Endothelial cell of umbilical vein (primary cell): ENCODE data around the gene ADAM19.

Experiments
- CTCF ChIP-seq, 2 donors: IDR thresholded peaks; 1 replicate in 1 of 2; 2 replicates in 1 of 2; pipeline ENCODE4 v1.5.1; 2011; ENCODE audit warnings: low read length in 2 of 2, mild to moderate bottlenecking in 2 of 2, moderate library complexity in 2 of 2, control low read depth in 1 of 2, inconsistent platforms in 1 of 2, low read depth in 1 of 2; ENCODE audit not compliant: insufficient read depth in 1 of 2; ENCODE audit errors: extremely low read depth in 1 of 2
- EZH2 ChIP-seq: IDR thresholded peaks from 2 replicates; pipeline ENCODE4 v1.6.1; 2012; ENCODE audit warnings: borderline replicate concordance, low read depth, mild to moderate bottlenecking, moderate library complexity, low read length, inconsistent platforms; ENCODE audit not compliant: severe bottlenecking
- FOS ChIP-seq: IDR thresholded peaks from 2 replicates; pipeline ENCODE4 v1.6.1; 2011; ENCODE audit warnings: mild to moderate bottlenecking, low read length, moderate library complexity, borderline replicate concordance; ENCODE audit not compliant: insufficient read depth
- MAX ChIP-seq: IDR thresholded peaks from 2 replicates; pipeline ENCODE4 v1.6.1; 2011; ENCODE audit not compliant: insufficient read depth, insufficient read length
- POLR2A ChIP-seq: IDR thresholded peaks from 2 replicates; pipeline ENCODE4 v1.6.1; 2012; ENCODE audit warnings: low read depth, mild to moderate bottlenecking, control low read depth, low read length

- TF ChIP-seq EZH2 (no peak), CTCF (IDR thresholded peaks at IDR 0.05; ENCODE audit: extremely low read depth in 1 of 2, insufficient read depth in 1 of 2, low read depth in 1 of 2, low read length in 2 of 2) (no peak), MAX (no peak), POLR2A (no peak), FOS (no peak)
Observed at GRCh38 chr5:157546456-157547100, 29.0 kb downstream of the ADAM19 start.
